Inflammatory macrophage (primary cell): ENCODE data around the gene EIF3A.
"Not testable (repeated sequence)": the region's sequence is repeated elsewhere in the genome, so short reads cannot be mapped to it uniquely, and the experiment has no call there.

Experiments used
- DNase-seq, 2 donors: peaks; one replicate each; pipeline ENCODE4 v3.0.0-alpha.2; 2020 to 2022

The EIF3A gene

DNA sequence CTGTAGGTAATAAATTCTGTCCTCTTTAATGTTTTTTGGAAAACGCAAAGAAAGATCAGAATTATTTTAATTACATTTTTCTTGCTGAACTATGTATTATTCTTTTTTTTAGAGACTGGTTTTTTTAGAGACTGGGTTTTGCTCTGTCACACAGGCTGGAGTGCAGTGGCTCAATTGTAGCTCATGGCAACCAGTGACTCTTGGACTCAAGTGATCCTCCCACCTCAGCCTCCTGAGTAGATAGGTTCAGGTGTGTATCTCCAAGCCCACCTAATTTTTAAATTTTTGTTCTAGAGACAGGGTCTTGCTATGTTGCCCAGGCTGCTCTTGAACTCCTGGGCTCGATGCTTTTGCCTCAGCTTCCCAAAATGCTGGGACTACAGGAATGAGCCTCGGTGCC, 18.0 kb upstream of the EIF3A start:
- no peak for DNase-seq

DNA sequence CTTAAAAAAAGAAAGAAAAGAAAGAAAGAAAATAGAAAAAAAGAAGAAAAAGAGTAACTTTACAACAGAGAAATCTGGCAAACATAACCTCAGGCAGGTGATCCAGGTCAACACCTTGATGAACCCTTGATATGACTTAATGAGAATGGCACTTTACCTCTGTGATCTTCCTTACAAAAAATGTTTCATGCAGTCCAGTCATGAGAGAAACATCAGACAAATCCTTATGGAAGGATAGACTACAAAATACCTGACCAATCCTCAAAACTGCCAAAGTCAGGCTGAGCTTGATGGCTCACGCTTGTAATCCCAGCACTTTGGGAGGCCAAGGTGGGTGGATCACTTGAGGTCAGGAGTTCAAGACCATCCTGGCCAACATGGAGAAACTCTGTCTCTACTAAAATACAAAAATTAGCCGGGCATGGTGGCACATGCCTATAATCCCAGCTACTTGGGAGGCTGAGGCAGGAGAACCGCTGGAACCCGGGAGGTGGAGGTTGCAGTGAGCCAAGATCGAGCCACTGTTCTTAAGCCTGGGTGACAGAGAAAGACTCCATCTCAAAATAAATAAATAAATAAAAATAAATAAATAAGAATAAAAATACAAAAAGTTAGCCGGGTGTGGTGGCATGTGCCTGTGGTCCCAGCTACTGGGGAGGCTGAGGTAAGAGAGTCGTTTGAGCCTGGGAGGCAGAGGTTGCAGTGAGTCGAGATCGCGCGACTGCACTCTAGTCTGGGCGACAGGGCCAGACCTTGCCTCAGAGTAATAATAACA, 16.2 kb upstream of the EIF3A start:
- DNase-seq = not testable (repeated sequence)

DNA sequence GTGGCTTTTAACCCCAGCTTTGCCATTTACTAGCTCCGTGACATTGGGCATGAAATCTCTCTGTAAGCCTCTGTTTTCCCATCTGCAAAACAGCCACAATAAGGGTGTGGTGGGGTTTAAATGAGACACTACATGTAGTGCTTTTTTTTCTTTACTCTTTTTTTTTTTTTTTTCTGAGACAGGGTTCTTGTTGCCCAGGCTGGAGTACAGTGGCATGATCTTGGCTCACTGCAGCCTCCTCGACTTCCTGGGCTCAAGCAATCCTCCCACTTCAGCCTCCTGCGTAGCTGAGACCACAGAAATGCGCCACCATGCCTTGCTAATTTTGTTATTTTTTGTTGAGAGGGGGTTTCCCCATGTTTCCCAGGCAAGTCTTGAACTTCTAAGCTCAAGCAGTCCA, 15.0 kb upstream of the EIF3A start:
- no peak for DNase-seq

DNA sequence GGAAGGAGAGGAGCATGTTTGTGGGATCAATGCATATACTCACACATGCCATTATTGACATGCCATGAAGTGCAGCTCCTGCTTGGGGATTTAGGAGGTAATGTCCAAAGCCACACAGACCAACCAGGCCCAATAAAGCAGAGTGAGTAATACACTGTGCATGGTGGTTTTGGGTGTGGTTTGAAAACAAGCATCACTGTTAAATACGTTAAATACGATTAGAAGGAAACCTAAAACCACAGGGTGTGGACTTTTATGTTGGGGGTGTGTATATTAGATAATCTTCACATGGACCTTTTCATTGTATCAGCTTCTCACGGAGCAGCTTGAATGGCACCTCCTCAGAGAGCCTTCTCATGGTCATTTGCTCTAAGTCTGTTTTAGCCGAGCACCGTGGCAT, 10.4 kb upstream of the EIF3A start:
- peak; percentile 15 to 81 for DNase-seq

DNA sequence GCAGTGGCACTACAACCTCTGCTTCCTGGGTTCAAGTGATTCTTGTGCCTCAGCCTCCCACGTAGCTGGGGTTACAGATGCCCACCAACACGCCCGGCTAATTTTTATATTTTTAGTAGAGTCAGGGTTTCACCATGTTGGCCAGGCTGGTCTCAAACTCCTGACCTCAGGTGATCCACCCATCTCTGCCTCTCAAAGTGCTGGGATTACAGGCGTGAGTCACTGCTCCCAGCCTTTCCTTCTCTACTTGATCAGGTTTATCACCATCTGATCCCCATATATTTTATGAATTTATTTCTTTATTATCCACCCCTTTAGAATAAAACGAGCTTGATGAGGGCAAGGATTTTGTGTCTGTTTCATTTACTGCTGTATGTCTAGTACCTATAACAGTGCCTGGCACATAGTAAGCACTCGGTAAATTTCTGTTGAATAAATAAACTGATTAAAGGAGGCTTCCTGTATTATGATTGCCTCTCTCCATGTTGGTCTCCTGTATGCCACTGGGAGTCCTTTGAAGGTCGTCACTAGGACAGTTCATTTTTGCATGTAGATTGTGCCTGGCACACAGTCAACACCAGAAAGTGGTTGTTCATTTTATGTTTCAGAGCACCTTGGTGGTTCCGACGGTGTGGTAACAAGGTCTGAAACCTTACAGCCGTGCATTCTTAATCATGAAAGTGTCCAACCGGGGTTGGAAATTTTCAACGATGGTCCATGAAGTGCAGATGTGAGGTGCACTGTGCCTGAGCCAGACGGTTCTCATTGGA, 9.6 kb upstream of the EIF3A start:
- no peak for DNase-seq

DNA sequence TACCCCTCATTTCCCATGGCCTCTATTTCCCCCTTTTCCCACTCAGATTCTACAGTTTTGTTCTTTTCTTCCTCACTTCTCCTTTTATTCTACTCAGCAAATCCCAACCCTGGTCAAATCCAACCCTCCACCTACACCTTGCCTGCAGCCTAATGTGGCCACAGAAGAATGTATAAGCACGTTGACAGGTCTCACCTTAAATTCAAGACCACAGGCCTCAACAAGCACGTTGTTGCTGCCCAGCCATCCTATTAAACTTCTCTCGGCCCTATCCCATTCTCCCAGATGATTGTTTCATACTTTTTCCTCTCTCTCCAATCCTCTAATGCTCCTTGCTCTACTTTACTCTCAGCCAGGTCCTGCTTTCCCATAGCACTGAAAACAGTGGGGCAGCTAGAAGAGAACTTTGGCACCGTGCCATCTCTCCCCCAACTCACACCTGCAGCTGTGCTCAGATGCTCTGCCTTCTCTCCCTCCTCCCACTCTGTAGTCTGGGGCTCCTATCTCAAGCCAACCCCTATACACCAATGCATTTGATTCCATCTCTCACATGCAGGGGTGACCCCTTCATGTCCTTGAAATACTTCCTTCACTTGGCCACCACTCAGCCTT, 6.8 kb upstream of the EIF3A start:
- DNase-seq = no peak

DNA sequence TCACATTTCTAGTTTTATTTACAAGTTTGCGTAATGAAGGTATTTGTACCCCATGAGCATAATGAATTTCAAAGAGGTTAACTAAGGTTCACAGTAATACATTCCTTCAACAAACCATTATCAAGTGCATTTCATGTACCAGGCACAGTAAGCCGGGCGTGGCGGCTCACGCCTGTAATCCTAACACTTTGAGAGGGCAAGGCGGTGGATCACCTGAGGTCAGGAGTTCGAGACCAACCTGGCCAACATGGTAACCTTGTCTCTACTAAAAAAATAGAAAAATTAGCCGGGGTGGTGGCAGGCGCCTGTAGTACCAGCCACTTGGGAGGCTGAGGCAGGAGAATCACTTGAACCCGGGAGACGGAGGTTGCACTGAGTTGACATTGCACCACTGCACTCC, 4.3 kb upstream of the EIF3A start:
- DNase-seq = no peak

DNA sequence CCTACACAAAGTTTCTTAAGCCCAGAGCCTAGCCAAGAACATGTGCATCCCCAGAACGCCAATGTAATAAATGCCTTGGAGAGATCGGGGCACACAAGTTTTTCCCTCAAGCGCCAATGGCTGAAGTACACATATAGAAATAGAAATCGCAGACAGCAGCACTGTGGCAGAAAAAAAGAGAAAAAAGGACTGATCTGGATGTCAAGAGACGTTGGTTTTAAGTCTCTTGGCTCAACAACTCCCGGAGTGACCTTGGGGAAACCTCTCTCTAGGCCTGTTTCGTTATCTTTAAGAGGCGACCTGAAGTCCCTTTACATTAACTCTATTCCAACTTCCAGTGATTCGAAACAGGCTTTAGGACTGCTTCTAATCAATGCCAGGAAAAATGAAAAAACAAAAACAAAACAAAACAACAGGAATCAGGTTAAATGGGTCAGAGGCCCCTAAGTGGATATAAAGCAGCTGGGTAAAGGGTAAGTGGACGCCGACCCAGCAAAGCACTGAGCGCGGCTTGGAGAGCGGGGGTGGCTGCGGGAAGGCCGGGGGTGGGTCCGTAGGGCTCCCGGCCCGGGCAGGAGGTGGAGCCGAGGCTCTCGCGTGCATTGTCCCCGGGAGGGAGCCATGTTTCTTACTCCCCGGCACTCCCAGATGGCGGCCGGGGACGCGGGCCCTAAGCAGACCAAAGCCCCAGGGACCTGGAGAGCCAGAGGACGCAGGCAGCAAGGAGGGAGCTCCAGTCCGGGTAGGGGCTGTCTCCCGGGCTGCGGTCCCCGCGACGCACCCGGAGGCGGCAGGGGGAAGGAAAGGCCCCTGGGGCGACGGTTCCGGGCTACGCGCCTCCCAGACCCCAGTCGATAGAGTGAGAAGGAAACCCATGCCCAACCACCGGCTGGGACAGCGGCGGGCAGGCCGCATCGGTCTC, 757 bp downstream of the EIF3A start:
- peak; percentile 80 to 89 for DNase-seq

DNA sequence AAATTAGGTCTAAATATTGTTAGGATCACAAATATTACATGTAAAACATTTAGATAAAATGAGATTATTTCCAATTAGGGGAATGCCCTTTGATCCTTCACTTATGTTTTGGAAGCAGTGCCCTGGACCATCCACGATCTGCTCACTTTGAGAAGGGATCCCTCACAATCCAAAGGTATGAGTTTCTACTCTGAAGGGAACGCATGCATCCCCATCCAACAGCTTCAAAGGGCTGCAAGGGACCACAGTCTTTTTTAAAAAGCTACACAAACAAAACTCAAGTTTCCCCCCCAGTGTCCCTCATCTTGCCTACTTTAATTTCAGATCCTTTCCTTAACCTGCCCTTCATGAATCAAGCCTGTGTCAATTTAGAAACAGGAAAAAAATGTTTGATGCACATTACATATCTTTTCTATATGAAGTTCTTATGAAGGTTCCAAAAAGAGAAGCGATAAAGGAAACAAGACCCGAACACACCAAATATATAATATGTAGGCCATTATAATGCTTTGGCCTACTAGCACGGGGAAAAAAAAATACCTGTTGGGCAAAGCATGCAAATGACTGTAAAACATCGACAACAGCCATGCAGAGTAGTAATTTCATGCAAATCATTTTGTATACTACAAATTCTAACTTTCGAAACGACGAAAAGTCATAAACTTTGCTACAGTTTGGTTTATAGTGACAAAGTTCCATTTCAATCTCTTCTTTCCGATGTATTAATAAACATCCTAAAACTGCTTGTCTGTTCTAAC, 2.0 kb downstream of the EIF3A start:
- DNase-seq = no peak

DNA sequence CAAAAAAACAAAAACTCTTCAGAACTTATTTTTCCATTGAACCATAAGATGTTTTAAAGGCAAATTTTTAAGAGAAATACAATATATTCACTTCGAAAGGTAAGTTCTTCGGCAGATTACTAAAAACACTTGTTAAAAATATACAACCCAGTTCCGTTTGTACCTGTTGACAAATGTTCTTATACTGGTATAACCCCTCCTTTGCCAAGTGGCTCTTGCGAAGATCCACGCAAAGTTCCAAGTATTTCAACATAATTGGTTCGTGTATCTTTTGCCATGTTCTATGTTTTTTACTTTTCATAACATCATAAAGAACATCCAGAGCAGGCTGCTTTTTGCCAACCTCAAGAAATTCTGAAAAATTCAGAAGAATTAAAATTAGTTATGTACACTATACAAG, 7.0 kb downstream of the EIF3A start:
- DNase-seq = no peak

DNA sequence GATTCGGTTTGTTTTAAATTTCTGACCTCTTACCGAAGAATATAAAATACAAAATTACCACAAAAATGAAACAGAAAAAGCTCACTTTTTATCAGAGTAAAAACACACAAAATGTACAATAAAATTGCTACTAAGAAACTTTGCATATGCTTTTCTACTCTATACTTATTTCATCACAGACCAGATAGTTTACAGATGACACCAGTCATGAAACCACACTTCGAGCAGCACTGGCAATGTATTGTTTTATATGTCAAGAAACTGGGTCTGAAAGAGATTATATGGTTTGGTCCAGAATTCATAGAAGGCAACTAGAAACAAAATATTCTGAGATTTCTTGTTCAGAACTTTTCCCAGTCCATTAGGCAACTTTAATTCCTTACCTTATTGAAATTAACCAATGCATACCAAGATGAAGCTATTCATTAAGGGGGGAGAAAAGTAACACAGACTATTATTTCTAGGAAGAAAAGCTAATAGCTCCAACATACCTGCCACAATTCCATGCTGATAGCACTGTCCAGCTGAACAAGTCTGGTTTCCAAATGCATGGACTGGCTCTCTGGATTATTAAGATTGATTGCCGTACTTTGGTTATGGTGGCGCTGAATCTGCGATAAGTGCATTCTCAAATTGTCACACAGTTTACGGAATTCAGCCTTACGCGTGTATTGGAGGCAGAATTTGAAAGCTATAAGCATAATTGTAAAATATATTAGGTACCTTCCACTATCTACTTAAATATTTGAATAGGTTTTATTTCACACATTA, 10.0 kb downstream of the EIF3A start:
- no peak for DNase-seq

DNA sequence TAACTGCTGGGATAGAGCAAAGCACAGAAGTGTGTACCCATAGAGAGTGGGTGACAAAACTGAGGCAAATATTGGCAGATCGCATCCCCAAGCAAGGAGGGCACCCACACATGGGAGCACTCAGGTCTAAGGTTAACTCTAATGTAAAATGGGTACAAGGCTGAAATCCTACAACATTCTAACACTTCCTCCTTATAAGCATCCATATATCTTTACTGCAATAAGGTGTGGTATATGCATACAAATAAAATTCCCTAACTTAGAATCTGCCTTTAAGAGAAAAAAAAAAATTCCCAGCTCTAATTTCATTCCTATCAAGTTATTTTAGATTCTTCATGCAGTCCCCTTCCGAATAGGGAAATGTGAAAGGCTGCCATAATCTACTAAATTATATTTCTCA, 18.7 kb downstream of the EIF3A start:
- no peak for DNase-seq

DNA sequence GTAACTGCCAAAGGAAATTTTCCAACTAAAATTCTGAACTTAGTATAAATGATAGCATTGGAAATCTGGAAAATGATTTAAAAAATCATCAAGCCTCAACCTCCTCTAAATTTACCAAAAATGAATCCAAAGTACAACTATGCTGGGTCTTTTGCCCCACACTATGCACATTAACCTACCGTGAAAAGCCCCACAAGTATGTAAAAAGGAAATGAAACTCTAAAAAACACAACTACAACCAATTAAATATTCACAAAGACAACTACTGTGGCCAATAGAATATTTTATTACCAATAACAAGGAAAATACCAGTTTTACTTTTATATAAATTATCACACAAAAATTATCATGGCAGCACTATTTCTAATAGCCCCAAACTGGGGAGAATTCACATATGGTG, 19.3 kb downstream of the EIF3A start:
- DNase-seq = no peak

DNA sequence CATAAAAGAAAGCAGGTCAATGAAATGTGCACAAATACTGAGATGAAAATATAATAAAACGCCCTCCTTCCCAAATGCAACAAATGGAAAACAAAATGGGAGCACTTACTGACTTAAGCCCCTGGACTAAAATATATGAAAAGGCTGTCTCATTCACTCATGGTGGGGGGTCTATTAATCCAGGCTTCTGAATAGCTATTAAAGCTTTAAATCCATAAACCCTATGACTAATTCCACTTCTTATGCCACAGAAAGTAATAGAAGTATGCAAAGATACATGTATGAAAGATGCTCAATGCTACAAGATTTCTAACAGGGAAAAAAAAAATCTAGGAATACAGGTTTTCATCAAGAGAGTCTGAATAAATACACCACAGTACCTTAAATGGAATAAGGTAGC, 20.5 kb downstream of the EIF3A start:
- DNase-seq = no peak

DNA sequence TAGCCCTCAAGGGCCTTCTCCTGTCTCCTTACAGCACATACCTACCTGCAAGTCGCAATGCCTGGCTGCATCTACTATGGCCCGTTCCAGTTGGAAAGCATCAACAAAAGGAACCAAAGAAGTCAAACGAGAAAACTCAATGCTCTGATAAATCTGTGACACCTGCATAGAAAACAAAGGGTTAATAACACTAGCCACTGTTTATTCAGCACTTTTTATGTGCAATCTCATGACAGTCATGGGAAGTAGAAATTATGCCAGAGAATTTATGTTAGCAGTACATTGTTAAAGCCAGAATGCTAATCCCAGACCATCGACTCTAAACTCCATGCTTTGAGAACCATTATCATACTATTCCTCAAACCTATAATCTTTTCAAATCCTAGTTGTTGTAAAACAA, 21.1 kb downstream of the EIF3A start:
- no peak for DNase-seq

DNA sequence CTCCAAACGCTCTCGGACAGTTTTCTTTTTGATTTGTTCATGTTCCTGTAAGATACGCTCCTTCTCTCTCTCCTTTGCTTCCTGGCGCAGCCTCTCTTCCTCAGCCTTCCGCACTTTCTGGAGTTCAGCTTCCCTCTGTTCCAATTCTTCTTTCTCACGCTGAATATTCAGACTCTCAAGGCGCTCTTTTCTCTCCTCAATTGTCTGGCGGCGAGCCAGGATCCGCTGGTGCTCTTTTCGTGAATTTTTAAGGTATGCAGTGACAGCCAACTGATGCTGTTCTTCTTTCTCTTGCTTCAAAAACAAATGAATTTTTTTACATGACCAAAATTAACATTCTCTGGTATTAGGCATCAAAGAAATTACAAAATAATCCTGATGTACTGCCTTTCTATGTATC, 22.6 kb downstream of the EIF3A start:
- no peak for DNase-seq

DNA sequence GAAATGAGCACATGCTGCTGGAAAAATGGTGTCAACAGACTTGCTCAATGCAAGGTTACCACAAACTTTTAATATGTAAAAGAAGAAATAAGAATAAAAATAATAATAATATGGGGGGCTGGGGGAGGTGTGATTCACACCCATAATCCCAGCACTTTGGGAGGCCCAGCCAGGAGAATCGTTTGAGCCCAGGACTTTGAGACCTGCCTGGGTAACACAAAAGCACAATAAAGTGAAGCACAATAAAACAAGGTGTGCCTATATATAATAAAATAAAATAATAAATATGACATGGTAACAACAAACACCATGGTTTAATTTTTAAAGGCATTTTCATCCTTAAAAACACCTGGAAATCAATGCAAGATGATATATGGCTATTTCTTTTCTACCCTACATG, 25.1 kb downstream of the EIF3A start:
- no peak for DNase-seq

DNA sequence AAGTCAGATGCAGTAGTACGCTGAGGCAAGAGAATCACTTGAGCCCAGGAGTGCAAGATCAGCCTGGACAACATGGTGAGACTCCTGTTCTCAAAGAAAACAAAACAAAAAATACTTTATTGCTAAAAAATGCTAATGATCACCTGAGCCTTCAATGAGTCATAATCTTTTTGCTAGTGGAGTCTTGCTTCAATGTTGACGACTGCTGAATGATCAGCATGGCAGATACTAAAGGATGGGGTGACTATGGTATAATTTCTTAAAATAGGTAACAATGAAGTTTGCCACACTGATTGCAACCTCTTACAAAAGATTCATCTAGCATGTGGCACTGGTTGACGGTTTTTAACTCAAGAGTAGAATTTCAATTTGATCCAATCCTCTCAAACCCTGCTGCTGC, 28.8 kb downstream of the EIF3A start:
- DNase-seq = no peak

DNA sequence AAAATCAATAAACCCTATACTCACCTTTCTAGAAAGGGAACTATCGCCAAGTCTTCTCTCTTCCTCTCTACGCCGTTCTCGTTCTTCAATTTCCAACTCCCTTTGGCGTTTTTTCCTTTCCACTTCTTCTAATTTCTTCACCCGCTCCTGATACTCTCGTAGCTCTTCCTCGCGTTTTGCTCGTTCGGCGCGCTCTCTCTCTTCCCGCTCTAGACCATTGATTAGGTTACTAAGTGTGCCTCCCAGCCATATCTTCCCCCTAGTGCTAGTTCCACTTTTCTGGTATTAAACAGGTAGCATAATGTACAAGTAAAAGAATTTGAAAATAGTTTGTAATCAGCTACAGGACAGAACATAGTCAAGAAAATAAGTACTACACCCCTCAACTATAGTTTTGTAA, 30.8 kb downstream of the EIF3A start:
- DNase-seq = no peak

DNA sequence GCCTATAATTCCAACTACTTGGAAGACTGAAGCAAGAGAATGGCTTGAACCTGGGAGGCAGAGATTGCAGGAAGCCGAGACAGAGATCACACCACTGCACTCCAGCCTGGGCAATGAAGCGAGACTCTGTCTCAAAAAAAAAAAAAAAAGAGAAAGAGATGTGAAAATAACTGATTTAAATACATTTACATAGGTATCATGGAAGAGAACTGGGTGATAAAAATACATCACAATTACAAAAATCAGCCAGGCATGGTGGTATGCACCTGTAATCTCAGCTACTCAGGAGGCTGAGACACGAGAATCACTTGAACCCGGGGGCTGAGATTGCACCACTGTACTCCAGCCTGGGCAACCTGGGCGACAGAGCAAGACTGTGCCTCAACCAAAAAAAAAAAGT, 31.3 kb downstream of the EIF3A start:
- no peak for DNase-seq

DNA sequence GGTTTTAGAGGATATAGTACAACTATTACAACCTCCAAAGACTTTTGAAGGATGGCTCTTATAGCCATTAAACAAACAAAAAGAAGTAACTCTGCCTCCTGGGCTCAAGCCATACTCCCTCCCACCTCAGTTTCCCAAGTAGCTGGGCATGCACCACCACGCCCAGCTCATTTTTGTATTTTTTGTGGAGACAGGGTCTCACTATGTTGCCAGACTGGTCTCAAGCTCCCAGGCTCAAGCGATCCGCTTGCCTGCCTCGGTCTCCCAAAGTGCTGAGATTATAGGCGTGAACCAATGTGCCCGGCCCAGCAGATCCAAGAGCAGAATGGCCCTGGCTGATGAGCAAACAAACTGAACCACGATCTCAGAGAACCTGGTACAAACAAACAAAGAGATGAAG, 35.1 kb downstream of the EIF3A start:
- DNase-seq = no peak
